ENCODE results near the gene ARL5B.
A peak's percentile ranks its signal among the peaks of the same experiment; 100 is the strongest.
"Not testable (repeated sequence)": the region's sequence is repeated elsewhere in the genome, so short reads cannot be mapped to it uniquely, and the experiment has no call there.

The ARL5B gene

GRCh38 chr10:18659125-18659818 lies at the start of gene ARL5B:
Gene ARL5B, plus strand, starts transcription at chr10:18659431. Its CDS starts 207 bp downstream, at chr10:18659638.
- peak within 1 kb of the TSS; percentile 88 for H3K27ac ChIP-seq
- TF ChIP-seq CTCF (IDR thresholded peaks at IDR 0.05) (no peak), ZFX (IDR thresholded peaks at IDR 0.05; ENCODE audit: borderline replicate concordance) (no peak)

DNA sequence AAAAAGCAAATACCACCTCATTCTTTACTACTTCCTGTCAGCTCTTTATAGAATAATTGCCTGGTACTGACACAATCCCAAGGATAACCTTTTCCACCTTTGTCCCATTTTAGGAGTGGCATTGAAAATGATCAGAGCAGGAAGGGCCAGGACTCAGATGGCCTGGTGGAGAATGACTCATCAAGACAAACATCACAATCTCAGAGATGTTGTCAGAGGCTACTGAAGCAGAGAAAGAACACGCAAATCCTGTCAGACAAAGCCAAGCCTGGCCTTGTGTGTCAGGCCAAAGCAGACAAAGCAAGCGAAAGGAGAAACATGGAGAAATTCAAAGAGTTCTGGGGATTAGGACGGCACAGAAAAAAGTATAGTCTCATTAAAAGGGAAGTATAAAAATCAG lies 48.7 kb upstream of the ARL5B start:
- no peak for TF ChIP-seq CTCF (IDR thresholded peaks at IDR 0.05)
- no peak for TF ChIP-seq ZFX (IDR thresholded peaks at IDR 0.05; ENCODE audit: borderline replicate concordance)
- H3K27ac ChIP-seq: peak overlapping the region; percentile 84

DNA sequence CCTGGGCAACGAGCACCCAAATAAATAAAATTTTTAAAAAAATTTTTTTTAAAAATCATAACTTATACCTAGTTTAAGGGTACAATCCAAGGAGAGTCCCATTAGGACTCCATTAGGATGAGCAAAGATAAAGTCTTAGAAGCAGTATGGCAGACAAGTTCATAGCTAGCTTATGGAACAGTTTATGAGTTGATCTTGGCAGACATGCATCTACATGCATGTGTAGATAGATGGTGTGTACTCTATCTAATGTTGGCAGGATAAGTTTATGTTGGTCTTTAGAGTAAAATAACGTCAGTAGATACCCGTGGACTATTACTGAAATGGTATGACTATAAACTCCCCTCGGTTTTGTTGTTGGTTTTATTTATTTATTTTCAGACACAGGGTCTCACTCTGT lies 48.1 kb upstream of the ARL5B start:
- H3K27ac ChIP-seq: peak overlapping the region; percentile 84
- TF ChIP-seq CTCF (IDR thresholded peaks at IDR 0.05) (no peak), ZFX (IDR thresholded peaks at IDR 0.05; ENCODE audit: borderline replicate concordance) (no peak)

DNA sequence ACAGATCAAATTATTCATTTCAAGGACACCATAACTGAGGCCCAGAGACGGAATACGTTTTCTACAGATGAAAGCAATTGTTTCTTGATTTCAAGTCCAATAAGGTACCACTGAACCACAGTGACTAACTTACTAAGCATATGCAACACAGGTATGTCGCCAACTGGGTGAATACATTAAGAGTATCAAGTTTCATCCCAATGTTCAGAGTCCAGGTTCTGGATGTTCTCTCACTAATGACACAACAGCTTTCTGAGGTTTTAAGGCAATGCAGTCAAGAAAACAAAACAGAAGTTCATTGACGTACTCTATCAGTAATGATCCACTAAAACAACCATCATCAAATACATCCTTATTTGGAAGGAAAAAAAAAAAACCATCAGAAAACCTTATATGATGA lies 43.6 kb upstream of the ARL5B start:
- H3K27ac ChIP-seq: no peak overlapping the region; the same call in 1 of the 2 replicates
- TF ChIP-seq CTCF (IDR thresholded peaks at IDR 0.05) (no peak), ZFX (IDR thresholded peaks at IDR 0.05; ENCODE audit: borderline replicate concordance) (no peak)

GRCh38 chr10:18616337-18616736 lies 42.9 kb upstream of the ARL5B start:
- TF ChIP-seq ZFX (IDR thresholded peaks at IDR 0.05; ENCODE audit: borderline replicate concordance) (no peak), CTCF (IDR thresholded peaks at IDR 0.05) (no peak)
- no peak overlapping the region for H3K27ac ChIP-seq

DNA sequence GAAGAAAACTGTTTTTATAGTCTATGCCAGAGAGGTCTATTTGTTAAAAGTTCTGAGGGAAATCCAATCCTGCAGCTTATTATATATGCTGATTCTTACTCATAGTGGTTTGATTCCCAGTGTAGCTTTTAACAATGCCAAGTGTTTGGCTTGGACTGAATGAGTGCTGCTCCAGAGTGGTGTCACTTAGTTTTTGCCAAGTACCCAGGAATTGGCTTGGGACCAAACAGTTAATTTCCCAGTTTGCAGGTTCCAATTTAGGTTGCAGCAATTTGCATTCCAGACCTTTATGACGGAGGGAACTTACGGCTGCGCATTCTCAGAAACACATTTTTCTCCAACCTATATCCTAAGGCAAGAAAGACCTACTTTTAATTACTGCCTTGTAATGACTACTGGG lies 40.2 kb upstream of the ARL5B start:
- no peak for TF ChIP-seq CTCF (IDR thresholded peaks at IDR 0.05)
- TF ChIP-seq ZFX (IDR thresholded peaks at IDR 0.05; ENCODE audit: borderline replicate concordance): no peak
- no peak overlapping the region for H3K27ac ChIP-seq

DNA sequence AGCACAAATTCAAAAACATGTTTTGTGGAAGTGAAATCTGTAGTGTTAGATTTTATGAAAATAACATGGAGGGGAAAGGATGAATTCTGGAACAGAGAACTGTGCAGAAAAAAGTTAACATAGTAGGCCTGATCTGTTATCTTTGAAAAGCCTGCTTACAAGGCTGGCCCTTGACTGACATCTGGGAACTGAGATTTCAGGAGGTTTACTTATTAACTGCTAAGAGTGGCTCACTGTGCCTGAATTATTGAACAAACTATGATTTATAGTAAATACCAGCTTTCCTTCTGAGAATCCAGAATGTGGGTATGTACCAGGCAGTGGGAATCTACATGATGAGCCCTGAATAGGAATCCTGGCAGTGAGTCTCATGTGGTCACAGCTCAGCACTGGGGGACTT lies 38.4 kb upstream of the ARL5B start:
- no peak overlapping the region for H3K27ac ChIP-seq
- TF ChIP-seq ZFX (IDR thresholded peaks at IDR 0.05; ENCODE audit: borderline replicate concordance) (no peak), CTCF (IDR thresholded peaks at IDR 0.05) (no peak)

GRCh38 chr10:18623671-18624070 lies 35.6 kb upstream of the ARL5B start:
- not testable (repeated sequence) for H3K27ac ChIP-seq
